Esophagus muscularis mucosa (tissue), 4 donors: Measurements from ENCODE around the gene TNFRSF1A.

Experiments
- CTCF ChIP-seq, 3 experiments: fragments of 200-600 bp in 2 of 3; fragments of 450-650 bp in 1 of 3; sonication (generic) in 2 of 3; IDR thresholded peaks; one replicate each; pipeline ENCODE4 v1.5.1; 2017 to 2019; ENCODE audit warnings: antibody characterized with exemption in 3 of 3, mild to moderate bottlenecking in 2 of 3, moderate library complexity in 1 of 3
- EP300 ChIP-seq: sonication (generic); formaldehyde crosslinking; IDR thresholded peaks from one replicate; pipeline ENCODE4 v1.6.1; 2017; ENCODE audit warnings: antibody characterized with exemption
- POLR2A ChIP-seq: fragments of 450-650 bp; IDR thresholded peaks from one replicate; pipeline ENCODE4 v1.6.1; 2017; ENCODE audit warnings: antibody characterized with exemption, moderate library complexity, mild to moderate bottlenecking, low read depth
- POLR2AphosphoS5 ChIP-seq, 2 donors: sonication (generic); formaldehyde crosslinking; IDR thresholded peaks; one replicate each; pipeline ENCODE4 v1.6.1; 2017; ENCODE audit warnings: antibody characterized with exemption in 2 of 2

- TF ChIP-seq EP300 (no peak), CTCF (IDR thresholded peaks at IDR 0.05) (no peak), POLR2A (no peak), POLR2AphosphoS5 (IDR thresholded peaks at IDR 0.05) (no peak)
Observed at GRCh38 chr12:6292606-6293005, 49.3 kb downstream of the TNFRSF1A start.
